ENCODE measurements around the gene GSTK1.

GRCh38 chr7:143303733-143304132, 40.5 kb downstream of the GSTK1 start:
- no peak for TF ChIP-seq EZH2 (IDR thresholded peaks at IDR 0.05)
- TF ChIP-seq POLR2AphosphoS5 (IDR thresholded peaks at IDR 0.05; ENCODE audit: borderline replicate concordance, low read depth, low read length), result no peak

All from SK-N-MC (cell line).